H1 (cell line): ENCODE measurements around the gene SCAP. TPM values are rescaled to one million over a fixed set of nuclear protein-coding genes. Genes with fewer than 3 reads are reported as not detected.

Experiments
- CTCF ChIA-PET: fragments of 300-600 bp; sonication (Branson Sonifier 250); formaldehyde crosslinking; loops from one replicate; lab custom pipeline; 2021; ENCODE audit not compliant: partially characterized antibody; lab: Charles Lee
- POLR2A ChIA-PET: fragments of 300-600 bp; sonication (Branson Sonifier 250); formaldehyde crosslinking; loops from one replicate; lab custom pipeline; 2021; ENCODE audit warnings: inconsistent platforms; ENCODE audit not compliant: partially characterized antibody; lab: Charles Lee
- DNase-seq, 2 experiments: peaks; one replicate each; pipeline versions ENCODE4 v3.0.0 to v3.0.0-alpha.2; 2010 to 2022; ENCODE audit warnings: low spot score in 2 of 2, low read depth in 1 of 2, mixed read lengths in 1 of 2
- FAIRE-seq: peaks from 2 replicates; lab custom pipeline; 2011; peaks lifted over from hg19 to GRCh38; lab: Jason Lieb, UNC
- H2AFZ ChIP-seq: 2 replicates; pipeline ENCODE4 v1.8.1; 2012; ENCODE audit warnings: low read length, inconsistent platforms
- H2AK5ac ChIP-seq: 2 replicates; pipeline ENCODE4 v1.6.1; 2013; ENCODE audit warnings: low read depth, low read length
- H2BK120ac ChIP-seq: replicated peaks from 2 replicates; pipeline ENCODE3; 2013; ENCODE audit warnings: low read depth, low read length, inconsistent platforms
- H2BK12ac ChIP-seq: 2 replicates; pipeline ENCODE4 v1.6.1; 2013; ENCODE audit warnings: low read depth, low read length
- H2BK15ac ChIP-seq: 2 replicates; pipeline ENCODE4 v1.6.1; 2013; ENCODE audit warnings: low read length
- H2BK20ac ChIP-seq: 2 replicates; pipeline ENCODE4 v1.6.1; 2013; ENCODE audit warnings: low read length
- H2BK5ac ChIP-seq: 2 replicates; pipeline ENCODE4 v1.6.1; 2013; ENCODE audit warnings: low read depth, low read length
- H3K14ac ChIP-seq: 2 replicates; pipeline ENCODE4 v1.6.1; 2013; ENCODE audit warnings: inconsistent platforms; ENCODE audit not compliant: insufficient read length
- H3K18ac ChIP-seq: 2 replicates; pipeline ENCODE4 v1.6.1; 2013; ENCODE audit warnings: low read length; ENCODE audit errors: extremely low read depth
- H3K23ac ChIP-seq: 2 replicates; pipeline ENCODE4 v1.6.1; 2013; ENCODE audit warnings: inconsistent platforms; ENCODE audit not compliant: insufficient read length
- H3K23me2 ChIP-seq: 2 replicates; pipeline ENCODE4 v1.6.1; 2013; ENCODE audit warnings: low read depth, low read length
- H3K27ac ChIP-seq: 2 replicates; pipeline ENCODE4 v1.6.1; 2011; ENCODE audit warnings: low read depth, low read length, inconsistent platforms
- H3K27me3 ChIP-seq, 4 experiments: replicated peaks in 1 of 4; 1 replicate in 1 of 4; 2 replicates in 3 of 4; pipeline versions ENCODE4 v1.6.1 to v1.8.1; 2011 to 2013; ENCODE audit warnings: low read length in 3 of 4, mild to moderate bottlenecking in 3 of 4, inconsistent platforms in 2 of 4, mixed read lengths in 2 of 4, moderate library complexity in 1 of 4; ENCODE audit not compliant: control insufficient read depth in 3 of 4, insufficient read depth in 3 of 4; ENCODE audit errors: extremely low read depth in 1 of 4
- H3K36me3 ChIP-seq, 4 experiments: 2 replicates each; pipeline versions ENCODE4 v1.6.1 to v1.8.1; 2011 to 2013; ENCODE audit warnings: mild to moderate bottlenecking in 4 of 4, low read length in 3 of 4, moderate library complexity in 2 of 4, control low read depth in 1 of 4, inconsistent platforms in 1 of 4; ENCODE audit not compliant: insufficient read depth in 4 of 4, control insufficient read depth in 2 of 4
- H3K4ac ChIP-seq: replicated peaks from 2 replicates; pipeline ENCODE3; 2013; ENCODE audit warnings: low read length, low read depth, mixed read lengths, inconsistent platforms; ENCODE audit not compliant: insufficient read length
- H3K4me1 ChIP-seq, 4 experiments: replicated peaks in 1 of 4; 1 replicate in 1 of 4; 2 replicates in 3 of 4; pipeline versions ENCODE4 v1.6.1 to v1.8.1; 2011 to 2013; ENCODE audit warnings: low read length in 3 of 4, inconsistent platforms in 2 of 4, mixed read lengths in 1 of 4; ENCODE audit not compliant: insufficient read depth in 4 of 4, control insufficient read depth in 3 of 4
- H3K4me2 ChIP-seq, 2 experiments: 2 replicates each; pipeline versions ENCODE4 v1.6.1 to v1.8.1; 2011 to 2013; ENCODE audit warnings: low read depth in 2 of 2, low read length in 2 of 2, control low read depth in 1 of 2, inconsistent platforms in 1 of 2, mild to moderate bottlenecking in 1 of 2; ENCODE audit not compliant: insufficient read depth in 1 of 2
- H3K4me3 ChIP-seq, 4 experiments: fragments of 200-600, 300-600 bp in 1 of 4; sonication (generic), shearing (Covaris generic), sonication (Bioruptor Twin) in 1 of 4; 2 replicates each; pipeline versions ENCODE4 v1.5.1 to v1.8.1; 2011 to 2016; ENCODE audit warnings: low read length in 4 of 4, low read depth in 3 of 4, control low read depth in 2 of 4, inconsistent platforms in 2 of 4, mild to moderate bottlenecking in 2 of 4, mixed read lengths in 1 of 4, moderate library complexity in 1 of 4; ENCODE audit not compliant: insufficient read depth in 2 of 4; ENCODE audit errors: extremely low read depth in 1 of 4
- H3K56ac ChIP-seq: replicated peaks from 2 replicates; pipeline ENCODE3; 2013; ENCODE audit warnings: low read depth, mild to moderate bottlenecking, mixed read lengths, low read length, inconsistent platforms; ENCODE audit not compliant: insufficient read length
- H3K79me1 ChIP-seq: 2 replicates; pipeline ENCODE4 v1.6.1; 2013; ENCODE audit warnings: low read depth, low read length, control low read depth
- H3K79me2 ChIP-seq, 2 experiments: 2 replicates each; pipeline versions ENCODE4 v1.6.1 to v1.8.1; 2012 to 2013; ENCODE audit warnings: low read length in 2 of 2, mild to moderate bottlenecking in 2 of 2, inconsistent platforms in 1 of 2; ENCODE audit not compliant: insufficient read depth in 2 of 2, control insufficient read depth in 1 of 2
- H3K9ac ChIP-seq, 4 experiments: replicated peaks in 1 of 4; 1 replicate in 1 of 4; 2 replicates in 3 of 4; pipeline versions ENCODE4 v1.6.1 to v1.8.1; 2011 to 2013; ENCODE audit warnings: low read depth in 3 of 4, low read length in 3 of 4, control low read depth in 2 of 4, mild to moderate bottlenecking in 2 of 4, moderate library complexity in 2 of 4, inconsistent platforms in 1 of 4; ENCODE audit errors: extremely low read depth in 1 of 4
- H3K9me3 ChIP-seq, 2 experiments: 2 replicates each; pipeline versions ENCODE4 v1.6.1 to v1.8.1; 2012 to 2013; ENCODE audit warnings: mild to moderate bottlenecking in 2 of 2, moderate library complexity in 2 of 2, control low read depth in 1 of 2, inconsistent platforms in 1 of 2, low read depth in 1 of 2, low read length in 1 of 2, mixed read lengths in 1 of 2; ENCODE audit not compliant: insufficient read depth in 2 of 2
- H4K20me1 ChIP-seq, 2 experiments: replicated peaks in 1 of 2; 2 replicates each; pipeline versions ENCODE3 to v1.8.1; 2011 to 2013; ENCODE audit warnings: inconsistent platforms in 2 of 2, low read length in 2 of 2, mild to moderate bottlenecking in 1 of 2; ENCODE audit not compliant: insufficient read depth in 2 of 2, control insufficient read depth in 1 of 2
- H4K5ac ChIP-seq: 2 replicates; pipeline ENCODE4 v1.6.1; 2013; ENCODE audit warnings: low read length, low read depth, mixed read lengths, inconsistent platforms; ENCODE audit not compliant: insufficient read length
- H4K8ac ChIP-seq: 2 replicates; pipeline ENCODE4 v1.8.0; 2013; ENCODE audit warnings: mild to moderate bottlenecking, moderate library complexity, low read length, inconsistent platforms; ENCODE audit not compliant: insufficient read depth; ENCODE audit errors: extremely low read depth
- H4K91ac ChIP-seq: replicated peaks from 2 replicates; pipeline ENCODE3; 2013; ENCODE audit warnings: low read length, mixed read lengths, inconsistent platforms; ENCODE audit not compliant: insufficient read length
- CTCF ChIP-seq, 3 experiments: IDR thresholded peaks; 1 replicate in 2 of 3; 2 replicates in 1 of 3; pipeline versions ENCODE4 v1.5.1 to v1.6.1; 2011; ENCODE audit warnings: low read length in 3 of 3, mild to moderate bottlenecking in 3 of 3, inconsistent platforms in 2 of 3, low read depth in 1 of 3, moderate library complexity in 1 of 3; ENCODE audit not compliant: insufficient read depth in 1 of 3; ENCODE audit errors: control extremely low read depth in 1 of 3
- KDM5A ChIP-seq: fragments of 200-600 bp; IDR thresholded peaks from 2 replicates; pipeline ENCODE4 v1.7.1; 2012; ENCODE audit warnings: mild to moderate bottlenecking, low read length, inconsistent platforms, mixed read lengths
- RAD21 ChIP-seq, 2 experiments: IDR thresholded peaks in 1 of 2; conservative IDR thresholded peaks in 1 of 2; 2 replicates each; pipeline ENCODE4 v1.6.1; 2011; ENCODE audit warnings: low read depth in 2 of 2, low read length in 2 of 2, improper control_type of control experiment in 1 of 2, inconsistent platforms in 1 of 2, mild to moderate bottlenecking in 1 of 2, moderate library complexity in 1 of 2
- polyA plus RNA-seq, 7 experiments: library from polyadenylated mRNA; depleted of rRNA in 3 of 7; stranded (reverse) in 5 of 7; unstranded in 2 of 7; fragments of >200 nt in 5 of 7; fragments of 200-250 nt in 2 of 7; gene quantifications; 1 replicate in 5 of 7; 2 replicates in 1 of 7; 4 replicates in 1 of 7; pipeline versions ENCODE4 v1.2.1 to v1.2.3, GENCODE V29; 2011 to 2013; ENCODE audit warnings: missing spikeins in 2 of 7, mixed read lengths in 2 of 7
- total RNA-seq: library from RNA; stranded (reverse); fragmentation: NEBNext Ultra II Directional; extraction: Animal tissue kit (Norgen Biotek cat#: 25700); gene quantifications from 2 replicates; pipeline ENCODE4 v1.2.1, GENCODE V29; 2021

Gene SCAP
- total and polyA plus RNA-seq, 2 of the 8 experiments (the other 6 are each of a cell fraction or from before 2014, with no cell fraction given) = 74.0 to 114 TPM

GRCh38 chr3:47440131-47440530 is 35.6 kb downstream of the SCAP start:
- CTCF ChIA-PET = interaction anchor here (0.6 to 2.0 kb wide), 19 partner anchors 10 to 385 kb away, joined by 3 to 7 read pairs (median 3); partner anchors contain the start of gene ELP6
- peaks cover 3% of the 10 kb centered on the region for H3K79me1 ChIP-seq
- no peaks in the 10 kb centered on the region; the same call in 1 of the 2 replicates for H3K23me2 ChIP-seq
- H3K4me3 ChIP-seq = no peak overlapping the region
- no peak for DNase-seq
- no peak overlapping the region for H3K4ac ChIP-seq
- H4K5ac ChIP-seq = no peak overlapping the region
- no peak overlapping the region for H2AK5ac ChIP-seq
- peaks cover 0 to 31% (median 15%) of the 10 kb centered on the region in 4 experiments; a peak in 4 of 8 replicates for H3K36me3 ChIP-seq
- H2BK5ac ChIP-seq = no peak overlapping the region
- H3K27me3 ChIP-seq = no peaks in the 10 kb centered on the region
- H3K4me1 ChIP-seq = peaks cover 0 to 2% (median 0%) of the 10 kb centered on the region in 4 experiments; a peak in 2 of 7 replicates
- H2BK20ac ChIP-seq = no peak overlapping the region
- H3K79me2 ChIP-seq = peaks cover 0 to 38% of the 10 kb centered on the region in 2 experiments; a peak in 2 of 4 replicates
- no peak overlapping the region for H2BK120ac ChIP-seq
- H3K14ac ChIP-seq = no peak overlapping the region
- peaks cover 0 to 1% of the 10 kb centered on the region in 2 experiments for H4K20me1 ChIP-seq
- H3K9me3 ChIP-seq = no peaks in the 10 kb centered on the region
- no peak overlapping the region for H4K8ac ChIP-seq
- no peak overlapping the region for H3K23ac ChIP-seq
- no peak overlapping the region for H3K56ac ChIP-seq
- H3K4me2 ChIP-seq = no peak overlapping the region
- no peak overlapping the region for H3K9ac ChIP-seq
- no peak overlapping the region for H2BK15ac ChIP-seq
- peak; percentile 48 for FAIRE-seq
- no peak overlapping the region for H2BK12ac ChIP-seq
- no peak overlapping the region for H3K18ac ChIP-seq
- TF ChIP-seq CTCF (IDR thresholded peaks at IDR 0.05; ENCODE audit: control extremely low read depth in 1 of 3, insufficient read depth in 1 of 3, low read depth in 1 of 3, low read length in 3 of 3) = peak; percentile 45 to 61 (median 49)
- TF ChIP-seq RAD21 (IDR thresholded peaks at IDR 0.05 in 1 of 2, conservative IDR thresholded peaks at IDR 0.05 in 1 of 2; ENCODE audit: low read depth in 2 of 2, low read length in 2 of 2) = peak; percentile 64 to 69
- TF ChIP-seq KDM5A = no peak
- no peak overlapping the region for H2AFZ ChIP-seq
- H4K91ac ChIP-seq = no peak overlapping the region
- no peak overlapping the region for H3K27ac ChIP-seq
- POLR2A ChIA-PET = interaction anchor here (1.4 kb wide), 1 partner anchor 19 kb away, joined by 3 read pairs; no protein-coding TSS in a partner anchor
